Suprapubic skin (tissue), 4 donors: ENCODE measurements around the gene POLR1D. TPM values are rescaled to one million over a fixed set of nuclear protein-coding genes. Genes with fewer than 3 reads are reported as not detected.
A peak's percentile ranks its signal among the peaks of the same experiment; 100 is the strongest.

Experiments used
- DNase-seq, 2 donors: peaks; one replicate each; pipeline ENCODE4 v3.0.0-alpha.2; 2019; ENCODE audit warnings: low spot score in 2 of 2
- H3K27ac ChIP-seq: fragments of 200-600 bp; sonication (generic); one replicate; pipeline ENCODE4 v1.5.1; 2019
- H3K27me3 ChIP-seq: fragments of 200-600 bp; sonication (generic); one replicate; pipeline ENCODE4 v1.5.1; 2019
- H3K36me3 ChIP-seq: fragments of 200-600 bp; sonication (generic); one replicate; pipeline ENCODE4 v1.5.1; 2019
- H3K4me1 ChIP-seq: fragments of 200-600 bp; sonication (generic); one replicate; pipeline ENCODE4 v1.5.1; 2019
- H3K4me3 ChIP-seq: fragments of 200-600 bp; sonication (generic); one replicate; pipeline ENCODE4 v1.5.1; 2019; ENCODE audit warnings: mild to moderate bottlenecking
- H3K9me3 ChIP-seq: fragments of 200-600 bp; sonication (generic); one replicate; pipeline ENCODE4 v1.5.1; 2019
- EP300 ChIP-seq: sonication (generic); formaldehyde crosslinking; IDR thresholded peaks from one replicate; pipeline ENCODE4 v1.6.1; 2017; ENCODE audit warnings: antibody characterized with exemption
- POLR2A ChIP-seq, 2 donors: fragments of 450-650 bp; IDR thresholded peaks; one replicate each; pipeline ENCODE4 v1.6.1; 2017; ENCODE audit warnings: antibody characterized with exemption in 2 of 2, mild to moderate bottlenecking in 2 of 2, moderate library complexity in 2 of 2
- POLR2AphosphoS5 ChIP-seq, 3 donors: sonication (generic); formaldehyde crosslinking; IDR thresholded peaks; one replicate each; pipeline ENCODE4 v1.6.1; 2017; ENCODE audit warnings: antibody characterized with exemption in 3 of 3
- WGBS: methylation state at CpG from one replicate; pipeline ENCODE4 v1.1.5; 2018; 5-methylcytosine and 5-hydroxymethylcytosine counted together
- total RNA-seq, 4 donors: library from RNA; depleted of rRNA; stranded (reverse); fragments of >200 nt; gene quantifications; one replicate each; pipeline ENCODE4 v1.1.0, GENCODE V29; 2016
- TF ChIP-seq, protein P1 (sequence below), 2 donors: fragments of 200-600 bp in 1 of 2; fragments of 450-650 bp in 1 of 2; sonication (generic) in 1 of 2; IDR thresholded peaks; one replicate each; pipeline ENCODE4 v1.5.1; 2016 to 2019; ENCODE audit warnings: antibody characterized with exemption in 2 of 2, mild to moderate bottlenecking in 1 of 2, moderate library complexity in 1 of 2

Gene POLR1D
- total RNA-seq, 4 donors from 2014 or later, result 148 to 197 (median 177) TPM

DNA sequence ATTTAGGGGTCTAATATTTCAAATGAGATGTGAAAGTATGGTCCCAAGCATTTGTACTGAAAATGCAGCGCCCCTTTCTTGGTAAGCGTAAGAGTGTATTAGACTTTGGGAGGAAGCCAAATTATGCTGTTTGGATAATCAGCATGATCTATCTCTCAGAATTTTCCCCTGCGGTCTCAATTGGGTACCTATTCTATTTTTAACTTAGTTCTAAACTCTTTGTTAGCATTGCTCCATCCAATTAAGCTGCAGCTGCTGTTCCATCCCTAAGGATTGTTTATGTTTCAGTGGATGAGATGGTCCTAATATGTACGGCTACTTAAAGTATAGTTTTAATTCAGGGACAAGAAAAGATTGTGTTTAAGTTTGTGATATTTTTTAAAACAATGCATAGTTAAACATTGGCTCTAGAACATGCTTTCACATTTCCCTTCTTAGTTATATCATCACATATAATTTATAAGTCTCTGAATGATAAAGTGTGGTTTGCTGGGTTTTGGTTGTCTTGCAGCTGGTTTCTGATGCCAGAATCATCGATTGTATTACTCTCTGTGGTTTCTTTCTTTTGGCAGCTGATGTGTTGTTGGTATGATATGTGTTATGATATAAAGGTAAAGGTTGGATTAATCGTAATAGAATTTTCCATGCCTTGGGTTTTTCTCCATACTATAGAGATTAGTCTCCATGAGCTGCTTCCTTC lies 15.0 kb downstream of the POLR1D start:
- Histone ChIP-seq H3K36me3 (no peaks in the 10 kb centered on the region), H3K27ac (no peak overlapping the region), H3K9me3 (no peaks in the 10 kb centered on the region), H3K4me3 (no peak overlapping the region), H3K27me3 (no peaks in the 10 kb centered on the region), H3K4me1 (peaks cover 68% of the 10 kb centered on the region)
- no peak for DNase-seq
- 42% methylated on average over 6 of the region's 6 CpGs for WGBS
- TF ChIP-seq EP300 (no peak), POLR2AphosphoS5 (IDR thresholded peaks at IDR 0.05) (no peak), POLR2A (IDR thresholded peaks at IDR 0.05) (no peak)
- TF ChIP-seq, protein P1, sequence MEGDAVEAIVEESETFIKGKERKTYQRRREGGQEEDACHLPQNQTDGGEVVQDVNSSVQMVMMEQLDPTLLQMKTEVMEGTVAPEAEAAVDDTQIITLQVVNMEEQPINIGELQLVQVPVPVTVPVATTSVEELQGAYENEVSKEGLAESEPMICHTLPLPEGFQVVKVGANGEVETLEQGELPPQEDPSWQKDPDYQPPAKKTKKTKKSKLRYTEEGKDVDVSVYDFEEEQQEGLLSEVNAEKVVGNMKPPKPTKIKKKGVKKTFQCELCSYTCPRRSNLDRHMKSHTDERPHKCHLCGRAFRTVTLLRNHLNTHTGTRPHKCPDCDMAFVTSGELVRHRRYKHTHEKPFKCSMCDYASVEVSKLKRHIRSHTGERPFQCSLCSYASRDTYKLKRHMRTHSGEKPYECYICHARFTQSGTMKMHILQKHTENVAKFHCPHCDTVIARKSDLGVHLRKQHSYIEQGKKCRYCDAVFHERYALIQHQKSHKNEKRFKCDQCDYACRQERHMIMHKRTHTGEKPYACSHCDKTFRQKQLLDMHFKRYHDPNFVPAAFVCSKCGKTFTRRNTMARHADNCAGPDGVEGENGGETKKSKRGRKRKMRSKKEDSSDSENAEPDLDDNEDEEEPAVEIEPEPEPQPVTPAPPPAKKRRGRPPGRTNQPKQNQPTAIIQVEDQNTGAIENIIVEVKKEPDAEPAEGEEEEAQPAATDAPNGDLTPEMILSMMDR (IDR thresholded peaks at IDR 0.05), result no peak

DNA sequence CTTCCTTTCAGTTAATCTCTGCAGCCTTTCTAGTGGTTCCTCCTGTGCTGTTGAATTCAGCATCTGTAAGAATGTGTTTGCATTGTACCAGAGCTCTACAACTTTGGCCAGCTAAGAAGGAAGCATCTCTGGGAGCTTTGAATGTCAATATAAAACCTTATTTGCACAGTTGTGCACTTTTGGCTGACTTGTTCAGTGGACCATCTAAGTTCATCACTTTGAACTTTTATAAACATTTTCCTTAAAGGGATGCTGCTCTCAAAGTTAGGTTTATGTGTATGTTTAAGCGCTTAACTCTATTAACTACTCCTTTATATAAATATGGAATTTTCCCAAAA lies 15.6 kb downstream of the POLR1D start:
- H3K4me1 ChIP-seq, result peaks cover 68% of the 10 kb centered on the region
- H3K27ac ChIP-seq, result no peak overlapping the region
- no peak for DNase-seq
- TF ChIP-seq, protein P1 (IDR thresholded peaks at IDR 0.05), result no peak
- TF ChIP-seq POLR2AphosphoS5 (IDR thresholded peaks at IDR 0.05), result no peak
- no peak for TF ChIP-seq POLR2A (IDR thresholded peaks at IDR 0.05)
- TF ChIP-seq EP300, result no peak
- no peaks in the 10 kb centered on the region for H3K27me3 ChIP-seq
- WGBS, result 98% methylated on average over 1 of the region's 1 CpG
- H3K36me3 ChIP-seq, result no peaks in the 10 kb centered on the region
- H3K9me3 ChIP-seq, result no peaks in the 10 kb centered on the region
- no peak overlapping the region for H3K4me3 ChIP-seq

DNA sequence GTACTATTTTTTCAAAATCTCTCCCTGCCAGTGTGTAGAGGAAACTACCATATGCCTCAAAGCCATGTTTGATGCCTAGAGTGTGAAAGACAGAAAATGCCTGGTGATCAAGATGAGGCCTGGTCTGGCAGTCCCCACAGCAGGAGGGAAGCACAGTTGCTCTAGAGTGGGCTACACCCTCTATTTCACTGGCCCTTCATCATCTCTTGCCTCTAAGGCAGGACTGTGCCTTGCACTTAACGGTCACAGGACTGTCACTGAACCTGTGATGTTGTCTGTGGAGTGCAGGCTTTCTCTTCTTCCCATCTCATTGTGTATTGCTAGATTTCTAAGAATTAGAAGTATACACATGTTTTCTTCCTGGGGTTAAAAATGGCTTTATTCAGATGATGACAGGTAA lies 16.3 kb downstream of the POLR1D start:
- Histone ChIP-seq H3K27ac (no peak overlapping the region), H3K27me3 (no peaks in the 10 kb centered on the region), H3K36me3 (no peaks in the 10 kb centered on the region), H3K9me3 (no peaks in the 10 kb centered on the region), H3K4me3 (no peak overlapping the region), H3K4me1 (peaks cover 71% of the 10 kb centered on the region)
- TF ChIP-seq, protein P1 (IDR thresholded peaks at IDR 0.05), result no peak
- no peak for TF ChIP-seq POLR2AphosphoS5 (IDR thresholded peaks at IDR 0.05)
- TF ChIP-seq POLR2A (IDR thresholded peaks at IDR 0.05), result no peak
- no peak for TF ChIP-seq EP300
- DNase-seq, result no peak
- WGBS, result 93% methylated on average over 1 of the region's 1 CpG

DNA sequence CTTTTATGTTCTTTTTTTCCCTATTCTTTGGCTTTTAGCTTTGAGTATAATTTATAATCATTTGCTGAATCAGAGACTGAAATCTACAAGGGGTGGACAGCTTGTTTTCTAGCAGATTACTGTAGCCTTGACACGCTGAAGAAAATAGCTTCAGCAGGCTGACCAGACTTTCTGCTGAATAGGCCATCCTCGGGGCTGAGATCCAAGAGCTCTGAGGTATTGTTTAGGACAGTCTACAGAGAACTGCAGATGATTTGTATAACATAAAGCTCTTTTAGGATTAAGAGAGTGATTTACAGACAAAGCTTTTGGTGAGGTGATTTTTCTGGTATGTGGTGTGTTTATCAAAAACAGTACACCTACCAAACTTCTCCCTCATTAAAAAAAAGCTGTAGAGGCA lies 16.8 kb downstream of the POLR1D start:
- TF ChIP-seq POLR2A (IDR thresholded peaks at IDR 0.05) (no peak), POLR2AphosphoS5 (IDR thresholded peaks at IDR 0.05) (no peak), EP300 (no peak)
- TF ChIP-seq, protein P1 (IDR thresholded peaks at IDR 0.05), result no peak
- no peak for DNase-seq
- peaks cover 71% of the 10 kb centered on the region for H3K4me1 ChIP-seq
- 29% methylated on average over 2 of the region's 2 CpGs for WGBS
- no peaks in the 10 kb centered on the region for H3K36me3 ChIP-seq
- no peaks in the 10 kb centered on the region for H3K9me3 ChIP-seq
- peak overlapping the region; percentile 1 for H3K27ac ChIP-seq
- H3K27me3 ChIP-seq, result no peaks in the 10 kb centered on the region
- H3K4me3 ChIP-seq, result no peak overlapping the region

DNA sequence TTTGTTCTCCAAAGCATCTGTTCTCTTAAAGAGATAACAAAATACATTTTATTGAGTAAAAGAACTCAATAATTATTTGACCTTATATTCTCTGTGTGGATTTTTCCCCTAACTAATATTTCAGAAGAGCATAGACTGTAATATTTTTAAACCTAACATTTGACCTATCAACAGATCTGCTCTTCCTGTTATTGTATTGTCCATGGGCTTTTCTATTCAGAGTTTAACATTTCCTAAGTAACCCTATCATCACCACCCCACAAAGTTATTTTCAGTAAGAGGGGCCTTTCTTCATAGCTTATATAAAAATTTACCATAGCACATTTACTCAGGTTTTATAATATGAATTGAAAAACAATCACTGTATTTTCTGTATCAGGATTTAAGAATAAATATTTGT lies 17.5 kb downstream of the POLR1D start:
- peaks cover 72% of the 10 kb centered on the region for H3K4me1 ChIP-seq
- no peaks in the 10 kb centered on the region for H3K36me3 ChIP-seq
- TF ChIP-seq EP300 (no peak), POLR2A (IDR thresholded peaks at IDR 0.05) (no peak), POLR2AphosphoS5 (IDR thresholded peaks at IDR 0.05) (no peak)
- TF ChIP-seq, protein P1 (IDR thresholded peaks at IDR 0.05), result no peak
- peak overlapping the region; percentile 20 for H3K27ac ChIP-seq
- H3K4me3 ChIP-seq, result no peak overlapping the region
- no peaks in the 10 kb centered on the region for H3K9me3 ChIP-seq
- no peak for DNase-seq
- H3K27me3 ChIP-seq, result no peaks in the 10 kb centered on the region
